Measurements from ENCODE around the gene FGF22. TPM values are rescaled to one million over a fixed set of nuclear protein-coding genes. Genes with fewer than 3 reads are reported as not detected.

Gene FGF22
- total and polyA plus RNA-seq, 2 of the 4 experiments (the other 2 are of a cell fraction): 0.14 TPM; not detected in 1

- intact Hi-C loops (cut with micrococcal nuclease) (no loop called here), dilution Hi-C loops (cut with HindIII; ENCODE audit: low sequenced_read_pairs, unreplicated experiment) (no loop called here), in situ Hi-C loops (cut with MboI; ENCODE audit: low sequenced_read_pairs) (no loop called here)
- Histone ChIP-seq H3K4me2 (ENCODE audit: low read depth, low read length) (no peak overlapping the region), H3K23ac (ENCODE audit: low read depth, low read length) (no peak overlapping the region), H3K36me3 (ENCODE audit: control insufficient read depth, insufficient read depth, low read length) (peaks cover 40% of the 10 kb centered on the region), H2BK15ac (ENCODE audit: low read depth, low read length) (no peak overlapping the region), H3K9me1 (ENCODE audit: insufficient read depth, low read length) (no peaks in the 10 kb centered on the region), H4K91ac (ENCODE audit: insufficient read depth, low read depth, low read length) (no peak overlapping the region), H2AK9ac (replicated peaks; ENCODE audit: low read depth, low read length, poor library complexity) (no peak overlapping the region), H4K5ac (ENCODE audit: low read depth, low read length) (no peak overlapping the region), H3K79me1 (ENCODE audit: low read depth in 1 of 2, low read length in 2 of 2) (peaks cover 0 to 41% of the 10 kb centered on the region in 2 experiments; a peak in 3 of 4 replicates), H3K27me3 (ENCODE audit: control insufficient read depth, insufficient read depth, low read length) (no peaks in the 10 kb centered on the region), H3K27ac (ENCODE audit: insufficient read depth, low read length) (no peak overlapping the region), H3K18ac (ENCODE audit: low read depth, low read length) (no peak overlapping the region), H2AFZ (replicated peaks; ENCODE audit: low read length, poor library complexity) (no peak overlapping the region), H3K14ac (replicated peaks; ENCODE audit: low read depth, low read length) (no peak overlapping the region), H3K4me3 (ENCODE audit: insufficient read depth, low read depth, low read length) (no peak overlapping the region), H4K8ac (ENCODE audit: low read depth in 2 of 2, low read length in 2 of 2) (no peak overlapping the region), H3K4ac (ENCODE audit: low read depth, low read length) (no peak overlapping the region), H2AK5ac (ENCODE audit: low read depth, low read length) (no peak overlapping the region), H3K4me1 (ENCODE audit: control insufficient read depth, insufficient read depth, low read length) (no peaks in the 10 kb centered on the region), H3K9ac (ENCODE audit: low read depth, low read length) (no peak overlapping the region), H3K56ac (ENCODE audit: extremely low read depth, insufficient read depth, low read length) (no peak overlapping the region), H2BK20ac (ENCODE audit: low read depth, low read length) (no peak overlapping the region), H4K20me1 (ENCODE audit: insufficient read depth, low read length) (peaks cover 58% of the 10 kb centered on the region), H2BK120ac (ENCODE audit: low read depth, low read length) (no peak overlapping the region), H3K9me3 (ENCODE audit: control insufficient read depth, insufficient read depth, low read length) (no peaks in the 10 kb centered on the region), H2BK5ac (ENCODE audit: low read depth, low read length, poor library complexity, severe bottlenecking) (no peak overlapping the region)
- no peak for ATAC-seq (ENCODE audit: low read depth)
- ChIA-PET CTCF (no interaction called here), POLR2A (ENCODE audit: unreplicated experiment) (interaction anchor here (0.6 kb wide), 1 partner anchor 140 kb away, joined by 3 read pairs; no protein-coding TSS in a partner anchor)
- no peak for DNase-seq
- no peak for TF ChIP-seq CEBPB (IDR thresholded peaks at IDR 0.05; ENCODE audit: low read depth, low read length)
- no peak for TF ChIP-seq SMC3 (IDR thresholded peaks at IDR 0.05; ENCODE audit: low read depth, low read length)
- TF ChIP-seq POLR2A (IDR thresholded peaks at IDR 0.05; ENCODE audit: low read depth, low read length): no peak
- no peak for TF ChIP-seq CHD1 (IDR thresholded peaks at IDR 0.05; ENCODE audit: low read depth, low read length)
- TF ChIP-seq, protein P1, sequence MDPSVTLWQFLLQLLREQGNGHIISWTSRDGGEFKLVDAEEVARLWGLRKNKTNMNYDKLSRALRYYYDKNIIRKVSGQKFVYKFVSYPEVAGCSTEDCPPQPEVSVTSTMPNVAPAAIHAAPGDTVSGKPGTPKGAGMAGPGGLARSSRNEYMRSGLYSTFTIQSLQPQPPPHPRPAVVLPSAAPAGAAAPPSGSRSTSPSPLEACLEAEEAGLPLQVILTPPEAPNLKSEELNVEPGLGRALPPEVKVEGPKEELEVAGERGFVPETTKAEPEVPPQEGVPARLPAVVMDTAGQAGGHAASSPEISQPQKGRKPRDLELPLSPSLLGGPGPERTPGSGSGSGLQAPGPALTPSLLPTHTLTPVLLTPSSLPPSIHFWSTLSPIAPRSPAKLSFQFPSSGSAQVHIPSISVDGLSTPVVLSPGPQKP (IDR thresholded peaks at IDR 0.05; ENCODE audit: borderline replicate concordance, low read depth, low read length): no peak
- TF ChIP-seq, protein P2, sequence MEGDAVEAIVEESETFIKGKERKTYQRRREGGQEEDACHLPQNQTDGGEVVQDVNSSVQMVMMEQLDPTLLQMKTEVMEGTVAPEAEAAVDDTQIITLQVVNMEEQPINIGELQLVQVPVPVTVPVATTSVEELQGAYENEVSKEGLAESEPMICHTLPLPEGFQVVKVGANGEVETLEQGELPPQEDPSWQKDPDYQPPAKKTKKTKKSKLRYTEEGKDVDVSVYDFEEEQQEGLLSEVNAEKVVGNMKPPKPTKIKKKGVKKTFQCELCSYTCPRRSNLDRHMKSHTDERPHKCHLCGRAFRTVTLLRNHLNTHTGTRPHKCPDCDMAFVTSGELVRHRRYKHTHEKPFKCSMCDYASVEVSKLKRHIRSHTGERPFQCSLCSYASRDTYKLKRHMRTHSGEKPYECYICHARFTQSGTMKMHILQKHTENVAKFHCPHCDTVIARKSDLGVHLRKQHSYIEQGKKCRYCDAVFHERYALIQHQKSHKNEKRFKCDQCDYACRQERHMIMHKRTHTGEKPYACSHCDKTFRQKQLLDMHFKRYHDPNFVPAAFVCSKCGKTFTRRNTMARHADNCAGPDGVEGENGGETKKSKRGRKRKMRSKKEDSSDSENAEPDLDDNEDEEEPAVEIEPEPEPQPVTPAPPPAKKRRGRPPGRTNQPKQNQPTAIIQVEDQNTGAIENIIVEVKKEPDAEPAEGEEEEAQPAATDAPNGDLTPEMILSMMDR (conservative IDR thresholded peaks at IDR 0.05; ENCODE audit: low read depth, low read length): no peak
- no peak for TF ChIP-seq MAFK (IDR thresholded peaks at IDR 0.05; ENCODE audit: low read depth, low read length)
- BruUV-seq (replicated peaks): no TSS peak
- WGBS, 2 experiments (ENCODE audit: extremely low coverage in 2 of 2, insufficient read length in 1 of 2): 93% methylated on average over 38 of the region's 54 CpGs; no CpG with 5 or more reads in 1 of the 2 experiments
Measured at GRCh38 chr19:652467-653389, 13.0 kb downstream of the FGF22 start.

Data from IMR-90 (cell line).